Natural killer cell (primary cell): ENCODE measurements around the gene RHEX. TPM values are rescaled to one million over a fixed set of nuclear protein-coding genes. Genes with fewer than 3 reads are reported as not detected.

Source experiments
- ATAC-seq, 3 donors: fragments of 150-1000 bp in 2 of 3; fragments of 200-7000 bp in 1 of 3; cut with Tn5 transposase; 1 replicate in 1 of 3; 2 replicates in 2 of 3; pipeline ENCODE4 v1.10.0; 2021; ENCODE audit warnings: mild to moderate bottlenecking in 2 of 3, moderate library complexity in 2 of 3
- DNase-seq, 2 donors: peaks; one replicate each; pipeline versions ENCODE4 v3.0.0 to v3.0.0-alpha.2; 2013 to 2021; ENCODE audit warnings: mixed read lengths in 1 of 2
- H3K27ac ChIP-seq: one replicate; pipeline ENCODE4 v1.5.1; 2013; ENCODE audit warnings: mild to moderate bottlenecking, low read length
- H3K27me3 ChIP-seq: one replicate; pipeline ENCODE4 v1.6.1; 2013; ENCODE audit warnings: low read length; ENCODE audit not compliant: control insufficient read depth, insufficient read depth
- H3K36me3 ChIP-seq: one replicate; pipeline ENCODE4 v1.6.1; 2013; ENCODE audit warnings: low read length; ENCODE audit not compliant: control insufficient read depth, insufficient read depth
- H3K4me1 ChIP-seq: one replicate; pipeline ENCODE4 v1.6.1; 2013; ENCODE audit warnings: low read length; ENCODE audit not compliant: control insufficient read depth, insufficient read depth
- H3K4me3 ChIP-seq: one replicate; pipeline ENCODE4 v1.5.1; 2013; ENCODE audit warnings: low read length
- H3K9me3 ChIP-seq: one replicate; pipeline ENCODE4 v1.6.1; 2013; ENCODE audit warnings: low read length; ENCODE audit not compliant: control insufficient read depth, insufficient read depth
- H3K27ac Mint-ChIP-seq, 2 donors: one replicate each; pipeline ENCODE4 v1.8.0; 2022; ENCODE audit warnings: mild to moderate bottlenecking in 2 of 2, mixed read lengths in 2 of 2, moderate library complexity in 1 of 2
- H3K27me3 Mint-ChIP-seq, 2 donors: one replicate each; pipeline ENCODE4 v1.8.0; 2022; ENCODE audit warnings: low read depth in 2 of 2, mixed read lengths in 2 of 2
- H3K36me3 Mint-ChIP-seq: one replicate; pipeline ENCODE4 v1.8.0; 2022; ENCODE audit warnings: mixed read lengths
- H3K4me1 Mint-ChIP-seq, 2 donors: one replicate each; pipeline ENCODE4 v1.8.0; 2022; ENCODE audit warnings: mixed read lengths in 2 of 2
- H3K4me3 Mint-ChIP-seq: one replicate; pipeline ENCODE4 v1.8.0; 2022; ENCODE audit warnings: mild to moderate bottlenecking, moderate library complexity, mixed read lengths
- H3K9me3 Mint-ChIP-seq, 2 donors: one replicate each; pipeline ENCODE4 v1.8.0; 2022; ENCODE audit warnings: mixed read lengths in 2 of 2
- WGBS: methylation state at CpG from one replicate; pipeline ENCODE4 v1.1.7; 2013; ENCODE audit warnings: missing lambda C conversion rate; ENCODE audit not compliant: insufficient coverage; 5-methylcytosine and 5-hydroxymethylcytosine counted together
- intact Hi-C: fragments of 100-400 bp; cut with micrococcal nuclease; formaldehyde crosslinking; loops from one replicate; pipeline ENCODE4 v1.14.2; 2022
- total RNA-seq, 4 donors: library from RNA; stranded (reverse); fragments of 120-200 nt in 1 of 4; gene quantifications; one replicate each; pipeline versions ENCODE4 v1.2.3 to v1.2.4, GENCODE V29; 2013 to 2022
- TF ChIP-seq, protein P1 (sequence below): fragments of 200-600 bp; IDR thresholded peaks from one replicate; pipeline ENCODE4 v1.8.0; 2022; ENCODE audit warnings: antibody characterized with exemption

Gene RHEX
- total RNA-seq, 3 donors from 2014 or later (not counting 1 experiment from before 2014, with no cell fraction given), result 0.24 to 21.3 TPM; not detected in 1

GRCh38 chr1:206012086-206012859, 40.7 kb upstream of the RHEX start:
- H3K4me1 Mint-ChIP-seq, result peaks cover 18 to 23% of the 10 kb centered on the region in 2 donors
- no peak overlapping the region for H3K4me3 Mint-ChIP-seq
- ATAC-seq (peak; percentile 85 to 92 (median 88)), DNase-seq (peak; percentile 23 to 53)
- H3K4me1 ChIP-seq, result peaks cover 14% of the 10 kb centered on the region
- peak overlapping the region; percentile 65 for H3K27ac ChIP-seq
- H3K36me3 ChIP-seq, result no peaks in the 10 kb centered on the region
- no peaks in the 10 kb centered on the region for H3K27me3 Mint-ChIP-seq
- no peak overlapping the region for H3K4me3 ChIP-seq
- TF ChIP-seq, protein P1, sequence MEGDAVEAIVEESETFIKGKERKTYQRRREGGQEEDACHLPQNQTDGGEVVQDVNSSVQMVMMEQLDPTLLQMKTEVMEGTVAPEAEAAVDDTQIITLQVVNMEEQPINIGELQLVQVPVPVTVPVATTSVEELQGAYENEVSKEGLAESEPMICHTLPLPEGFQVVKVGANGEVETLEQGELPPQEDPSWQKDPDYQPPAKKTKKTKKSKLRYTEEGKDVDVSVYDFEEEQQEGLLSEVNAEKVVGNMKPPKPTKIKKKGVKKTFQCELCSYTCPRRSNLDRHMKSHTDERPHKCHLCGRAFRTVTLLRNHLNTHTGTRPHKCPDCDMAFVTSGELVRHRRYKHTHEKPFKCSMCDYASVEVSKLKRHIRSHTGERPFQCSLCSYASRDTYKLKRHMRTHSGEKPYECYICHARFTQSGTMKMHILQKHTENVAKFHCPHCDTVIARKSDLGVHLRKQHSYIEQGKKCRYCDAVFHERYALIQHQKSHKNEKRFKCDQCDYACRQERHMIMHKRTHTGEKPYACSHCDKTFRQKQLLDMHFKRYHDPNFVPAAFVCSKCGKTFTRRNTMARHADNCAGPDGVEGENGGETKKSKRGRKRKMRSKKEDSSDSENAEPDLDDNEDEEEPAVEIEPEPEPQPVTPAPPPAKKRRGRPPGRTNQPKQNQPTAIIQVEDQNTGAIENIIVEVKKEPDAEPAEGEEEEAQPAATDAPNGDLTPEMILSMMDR, result no peak
- 19% methylated on average over 17 of the region's 17 CpGs for WGBS
- H3K27ac Mint-ChIP-seq, result peak overlapping the region in 1 of 2 donors; percentile 23
- H3K36me3 Mint-ChIP-seq, result no peaks in the 10 kb centered on the region
- no peaks in the 10 kb centered on the region for H3K9me3 ChIP-seq
- H3K27me3 ChIP-seq, result no peaks in the 10 kb centered on the region
- intact Hi-C loops, result no loop called here
- H3K9me3 Mint-ChIP-seq, result no peaks in the 10 kb centered on the region

- no peak overlapping the region for H3K27ac ChIP-seq
- no peaks in the 10 kb centered on the region for H3K36me3 ChIP-seq
- no peak for DNase-seq
- H3K27me3 ChIP-seq, result no peaks in the 10 kb centered on the region
- H3K9me3 ChIP-seq, result no peaks in the 10 kb centered on the region
- no peak for ATAC-seq
- no peak overlapping the region for H3K27ac Mint-ChIP-seq
- no peak overlapping the region for H3K4me3 Mint-ChIP-seq
- peaks cover 0 to 3% of the 10 kb centered on the region in 2 donors for H3K27me3 Mint-ChIP-seq
- 42% methylated on average over 6 of the region's 6 CpGs for WGBS
- intact Hi-C loops, result no loop called here
- no peaks in the 10 kb centered on the region for H3K36me3 Mint-ChIP-seq
- H3K9me3 Mint-ChIP-seq, result no peaks in the 10 kb centered on the region
- TF ChIP-seq, protein P1, result no peak
- H3K4me1 Mint-ChIP-seq, result peaks cover 18 to 23% of the 10 kb centered on the region in 2 donors
- no peak overlapping the region for H3K4me3 ChIP-seq
- peaks cover 14% of the 10 kb centered on the region for H3K4me1 ChIP-seq
Observed at GRCh38 chr1:206013026-206013795, 39.8 kb upstream of the RHEX start.

- TF ChIP-seq, protein P1, result no peak
- Mint-ChIP-seq H3K27ac (no peak overlapping the region), H3K9me3 (no peaks in the 10 kb centered on the region), H3K36me3 (no peaks in the 10 kb centered on the region), H3K27me3 (peaks cover 0 to 3% of the 10 kb centered on the region in 2 donors), H3K4me3 (no peak overlapping the region), H3K4me1 (peaks cover 18 to 23% of the 10 kb centered on the region in 2 donors)
- no peak for ATAC-seq
- Histone ChIP-seq H3K27me3 (no peaks in the 10 kb centered on the region), H3K36me3 (no peaks in the 10 kb centered on the region), H3K9me3 (no peaks in the 10 kb centered on the region), H3K4me3 (no peak overlapping the region), H3K4me1 (peaks cover 14% of the 10 kb centered on the region), H3K27ac (no peak overlapping the region)
- intact Hi-C loops, result no loop called here
- WGBS, result 100% methylated on average over 2 of the region's 5 CpGs
- no peak for DNase-seq
Observed at GRCh38 chr1:206014601-206015000, 38.4 kb upstream of the RHEX start.
